Breast epithelium (tissue), 4 donors: Measurements from ENCODE around the gene CLIC6. TPM values are rescaled to one million over a fixed set of nuclear protein-coding genes. Genes with fewer than 3 reads are reported as not detected.
A peak's percentile ranks its signal among the peaks of the same experiment; 100 is the strongest.

ENCODE experiments used
- DNase-seq, 2 donors: peaks; one replicate each; pipeline ENCODE4 v3.0.0-alpha.2; 2019; ENCODE audit warnings: low spot score in 2 of 2
- H3K27ac ChIP-seq, 2 donors: fragments of 200-600 bp; sonication (generic) in 1 of 2; one replicate each; pipeline ENCODE4 v1.5.1; 2016 to 2019; ENCODE audit warnings: mild to moderate bottlenecking in 1 of 2
- H3K27me3 ChIP-seq, 2 donors: fragments of 200-600 bp; sonication (generic) in 1 of 2; one replicate each; pipeline versions ENCODE4 v1.5.1 to v1.6.0; 2017 to 2019; ENCODE audit warnings: control low read depth in 1 of 2, mild to moderate bottlenecking in 1 of 2
- H3K36me3 ChIP-seq: fragments of 200-600 bp; one replicate; pipeline ENCODE4 v1.5.1; 2019
- H3K4me1 ChIP-seq, 2 donors: fragments of 200-600 bp; sonication (generic); one replicate each; pipeline ENCODE4 v1.5.1; 2016 to 2019; ENCODE audit warnings: control low read depth in 1 of 2
- H3K4me3 ChIP-seq, 3 donors: fragments of 200-600 bp; sonication (generic); 1 replicate in 2 of 3; 2 replicates in 1 of 3; pipeline ENCODE4 v1.5.1; 2016 to 2019; ENCODE audit warnings: mild to moderate bottlenecking in 3 of 3, moderate library complexity in 2 of 3
- H3K9me3 ChIP-seq, 2 donors: fragments of 200-600 bp; sonication (generic) in 1 of 2; one replicate each; pipeline ENCODE4 v1.5.1; 2016 to 2019; ENCODE audit warnings: control low read depth in 1 of 2
- POLR2A ChIP-seq: fragments of 450-650 bp; IDR thresholded peaks from one replicate; pipeline ENCODE4 v1.6.1; 2016; ENCODE audit warnings: antibody characterized with exemption, mild to moderate bottlenecking, moderate library complexity
- POLR2AphosphoS5 ChIP-seq, 3 donors: sonication (generic); formaldehyde crosslinking; IDR thresholded peaks; one replicate each; pipeline ENCODE4 v1.6.1; 2017; ENCODE audit warnings: antibody characterized with exemption in 3 of 3
- intact Hi-C: fragments of 100-400 bp; cut with DNase I; formaldehyde crosslinking; loops from one replicate; pipeline ENCODE4 v1.15.1; 2023; ENCODE audit warnings: low total_unique reads
- total RNA-seq, 3 donors: library from RNA; depleted of rRNA; stranded (reverse); fragments of >200 nt; gene quantifications; one replicate each; pipeline ENCODE4 v1.1.0, GENCODE V29; 2016
- TF ChIP-seq, protein P1 (sequence below), 3 donors: fragments of 450-650 bp; IDR thresholded peaks; one replicate each; pipeline ENCODE4 v1.5.1; 2016 to 2017; ENCODE audit warnings: antibody characterized with exemption in 3 of 3, mild to moderate bottlenecking in 3 of 3, moderate library complexity in 3 of 3

CLIC6 gene
- total RNA-seq, 3 donors from 2014 or later = 10.0 to 34.1 (median 14.4) TPM

DNA sequence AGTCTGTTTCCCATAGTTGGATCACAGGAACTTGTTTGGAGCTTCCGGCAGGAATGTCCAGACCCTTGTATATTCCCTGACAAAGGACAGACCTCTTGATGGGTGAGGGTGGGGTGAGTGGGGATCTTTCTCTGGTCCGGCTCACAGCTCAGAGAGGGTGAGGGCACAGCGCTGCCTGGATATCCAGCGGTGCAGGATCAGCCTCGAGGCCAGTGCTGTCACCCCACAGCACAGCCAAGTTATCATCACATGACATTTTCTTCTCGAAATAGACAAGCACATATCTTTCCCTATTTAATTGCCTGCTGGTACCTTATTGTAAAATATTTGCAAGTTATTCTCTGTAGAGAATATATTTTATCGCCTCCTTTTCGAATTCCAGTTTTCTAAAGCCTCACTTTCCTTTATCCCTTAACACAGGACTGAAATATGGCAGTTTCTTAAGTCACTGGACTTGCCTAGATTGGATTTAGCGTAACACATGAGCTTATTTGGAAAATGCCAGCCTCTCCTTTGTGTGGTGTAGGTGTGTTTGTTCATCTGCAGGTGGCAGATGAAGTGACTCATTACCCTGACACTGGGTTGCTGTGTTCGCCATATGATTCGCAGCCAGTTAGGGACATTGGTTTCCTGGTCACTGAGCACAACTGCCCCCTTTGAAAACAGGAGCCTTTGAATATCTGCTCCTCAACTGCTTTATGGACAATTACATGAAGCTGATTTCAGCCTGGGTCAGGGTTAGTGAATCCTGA, 21.4 kb downstream of the CLIC6 start:
- TF ChIP-seq POLR2A (no peak), POLR2AphosphoS5 (IDR thresholded peaks at IDR 0.05) (peak in 1 of 3 donors; percentile 51)
- TF ChIP-seq, protein P1, sequence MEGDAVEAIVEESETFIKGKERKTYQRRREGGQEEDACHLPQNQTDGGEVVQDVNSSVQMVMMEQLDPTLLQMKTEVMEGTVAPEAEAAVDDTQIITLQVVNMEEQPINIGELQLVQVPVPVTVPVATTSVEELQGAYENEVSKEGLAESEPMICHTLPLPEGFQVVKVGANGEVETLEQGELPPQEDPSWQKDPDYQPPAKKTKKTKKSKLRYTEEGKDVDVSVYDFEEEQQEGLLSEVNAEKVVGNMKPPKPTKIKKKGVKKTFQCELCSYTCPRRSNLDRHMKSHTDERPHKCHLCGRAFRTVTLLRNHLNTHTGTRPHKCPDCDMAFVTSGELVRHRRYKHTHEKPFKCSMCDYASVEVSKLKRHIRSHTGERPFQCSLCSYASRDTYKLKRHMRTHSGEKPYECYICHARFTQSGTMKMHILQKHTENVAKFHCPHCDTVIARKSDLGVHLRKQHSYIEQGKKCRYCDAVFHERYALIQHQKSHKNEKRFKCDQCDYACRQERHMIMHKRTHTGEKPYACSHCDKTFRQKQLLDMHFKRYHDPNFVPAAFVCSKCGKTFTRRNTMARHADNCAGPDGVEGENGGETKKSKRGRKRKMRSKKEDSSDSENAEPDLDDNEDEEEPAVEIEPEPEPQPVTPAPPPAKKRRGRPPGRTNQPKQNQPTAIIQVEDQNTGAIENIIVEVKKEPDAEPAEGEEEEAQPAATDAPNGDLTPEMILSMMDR (IDR thresholded peaks at IDR 0.05) = peak in 1 of 3 donors; percentile 27
- intact Hi-C loops = no loop called here
- Histone ChIP-seq H3K27ac (peak overlapping the region; percentile 90 to 92), H3K27me3 (no peaks in the 10 kb centered on the region), H3K4me3 (no peak overlapping the region), H3K4me1 (no peaks in the 10 kb centered on the region), H3K9me3 (peaks cover 0 to 5% of the 10 kb centered on the region in 2 donors), H3K36me3 (no peaks in the 10 kb centered on the region)
- peak in 1 of 2 donors; percentile 69 for DNase-seq

- Histone ChIP-seq H3K27ac (peak overlapping the region; percentile 90 to 92), H3K4me3 (no peak overlapping the region), H3K4me1 (no peaks in the 10 kb centered on the region), H3K27me3 (no peaks in the 10 kb centered on the region), H3K9me3 (peaks cover 0 to 5% of the 10 kb centered on the region in 2 donors), H3K36me3 (no peaks in the 10 kb centered on the region)
- TF ChIP-seq POLR2A = no peak
- no peak for TF ChIP-seq POLR2AphosphoS5 (IDR thresholded peaks at IDR 0.05)
- TF ChIP-seq, protein P1 (IDR thresholded peaks at IDR 0.05) = no peak
- intact Hi-C loops = no loop called here
- no peak for DNase-seq
Measured at GRCh38 chr21:34690793-34691175, 22.0 kb downstream of the CLIC6 start.

DNA sequence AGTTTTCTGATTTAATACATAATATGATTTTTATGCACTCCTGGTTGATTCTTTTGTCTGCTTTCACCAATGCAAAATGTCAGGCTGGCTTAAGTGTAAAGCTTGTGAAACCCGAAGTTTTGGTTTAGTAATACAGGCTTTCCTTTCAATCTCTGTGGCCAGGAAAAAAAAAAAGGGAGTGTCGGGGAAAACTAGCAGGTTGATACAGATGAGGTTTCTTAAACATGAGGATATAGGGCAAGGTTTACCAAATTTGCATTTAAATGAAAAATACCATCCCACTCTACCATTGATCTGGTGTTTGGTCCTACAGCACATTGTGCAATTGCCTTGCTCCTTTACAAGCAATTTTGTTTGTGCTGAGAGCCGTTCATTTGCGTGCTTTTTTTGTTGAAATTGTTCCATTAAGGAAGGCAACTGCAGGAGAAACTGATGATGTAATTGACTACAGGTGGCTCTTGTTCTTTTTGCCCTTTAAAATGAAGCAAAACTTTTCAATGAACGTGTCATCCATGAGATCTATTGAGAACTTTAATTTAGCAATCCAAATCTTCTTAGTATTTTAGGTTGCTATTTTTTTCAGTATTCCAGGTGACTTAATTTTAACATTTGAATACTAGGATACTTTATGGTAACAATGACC, 22.7 kb downstream of the CLIC6 start:
- no peak overlapping the region for H3K4me3 ChIP-seq
- TF ChIP-seq POLR2A (no peak), POLR2AphosphoS5 (IDR thresholded peaks at IDR 0.05) (peak in 1 of 3 donors; percentile 36)
- H3K9me3 ChIP-seq = peaks cover 0 to 5% of the 10 kb centered on the region in 2 donors
- DNase-seq = no peak
- H3K4me1 ChIP-seq = no peaks in the 10 kb centered on the region
- H3K27me3 ChIP-seq = no peaks in the 10 kb centered on the region
- peak overlapping the region; percentile 90 to 92 for H3K27ac ChIP-seq
- intact Hi-C loops = no loop called here
- no peaks in the 10 kb centered on the region for H3K36me3 ChIP-seq

- Histone ChIP-seq H3K9me3 (peaks cover 0 to 5% of the 10 kb centered on the region in 2 donors), H3K27ac (peak overlapping the region; percentile 71 to 92), H3K4me3 (no peak overlapping the region), H3K36me3 (no peaks in the 10 kb centered on the region), H3K4me1 (no peaks in the 10 kb centered on the region), H3K27me3 (no peaks in the 10 kb centered on the region)
- DNase-seq = no peak
- TF ChIP-seq POLR2A (no peak), POLR2AphosphoS5 (IDR thresholded peaks at IDR 0.05) (no peak)
- TF ChIP-seq, protein P1 (IDR thresholded peaks at IDR 0.05) = no peak
- intact Hi-C loops = no loop called here
Measured at GRCh38 chr21:34692458-34693020, 23.7 kb downstream of the CLIC6 start.

- TF ChIP-seq POLR2A = no peak
- peak in 1 of 3 donors; percentile 9 for TF ChIP-seq POLR2AphosphoS5 (IDR thresholded peaks at IDR 0.05)
- TF ChIP-seq, protein P1 (IDR thresholded peaks at IDR 0.05) = peak; percentile 78 to 91 (median 91)
- Histone ChIP-seq H3K27ac (peak overlapping the region; percentile 71 to 92), H3K4me3 (no peak overlapping the region), H3K36me3 (no peaks in the 10 kb centered on the region), H3K9me3 (peaks cover 0 to 5% of the 10 kb centered on the region in 2 donors), H3K27me3 (no peaks in the 10 kb centered on the region), H3K4me1 (no peaks in the 10 kb centered on the region)
- intact Hi-C loops = no loop called here
- DNase-seq = no peak
Measured at GRCh38 chr21:34693192-34693810, 24.5 kb downstream of the CLIC6 start.
